GM23248 (cell line): ENCODE results near the gene ERCC2.

Experiments
- EZH2 ChIP-seq: fragments of 200-600 bp; sonication (generic); IDR thresholded peaks from 2 replicates; pipeline ENCODE4 v1.6.1; 2018; ENCODE audit warnings: antibody characterized with exemption, mild to moderate bottlenecking; ENCODE audit not compliant: insufficient read depth, poor library complexity, severe bottlenecking
- EZH2phosphoT487 ChIP-seq: fragments of 200-600 bp; sonication (generic); IDR thresholded peaks from 2 replicates; pipeline ENCODE4 v1.6.1; 2018; ENCODE audit warnings: antibody characterized with exemption, moderate library complexity, mild to moderate bottlenecking, low read depth; ENCODE audit not compliant: insufficient read depth

DNA sequence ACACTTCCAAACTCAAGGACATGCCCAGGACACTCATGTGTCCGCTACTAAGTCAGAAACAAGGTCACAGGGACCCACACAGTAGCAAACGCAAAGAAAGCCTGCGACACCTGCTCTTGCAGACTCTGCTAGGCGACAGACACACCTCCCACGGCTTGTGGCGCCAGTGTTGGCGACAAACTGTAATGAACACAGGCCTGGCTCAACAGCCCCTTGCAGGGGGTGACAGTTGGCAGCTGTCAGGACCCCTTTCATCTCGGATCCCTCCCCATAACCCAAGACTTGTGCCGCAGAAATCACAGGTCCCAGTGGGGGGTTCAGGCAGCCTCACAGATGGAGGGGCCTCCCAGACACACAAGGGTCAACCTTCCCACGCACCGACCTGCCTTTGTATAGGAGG lies 48.1 kb downstream of the ERCC2 start:
- TF ChIP-seq EZH2phosphoT487 (no peak), EZH2 (no peak)
